ENCODE data around the gene MIOX. TPM values are rescaled to one million over a fixed set of nuclear protein-coding genes. Genes with fewer than 3 reads are reported as not detected.
A peak's percentile ranks its signal among the peaks of the same experiment; 100 is the strongest.

MIOX gene
- total RNA-seq, 2 donors from 2014 or later = not detected

GRCh38 chr22:50474710-50475651 is 11.7 kb upstream of the MIOX start, which contains the start of gene SBF1:
SBF1 (minus strand) TSS chr22:50475035; CDS start chr22:50474840, 195 bp downstream.
- Histone ChIP-seq H3K9ac (ENCODE audit: extremely low read depth, low read length, poor library complexity, severe bottlenecking) (peak within 1 kb of the TSS; percentile 54), H3K4me1 (ENCODE audit: control insufficient read depth, insufficient read depth, low read length) (peaks cover 14% of the 10 kb centered on the region), H3K27ac (ENCODE audit: low read depth, low read length) (no peak within 1 kb of the TSS), H3K36me3 (ENCODE audit: control insufficient read depth, insufficient read depth, low read length) (no peaks in the 10 kb centered on the region), H3K27me3 (ENCODE audit: control insufficient read depth, insufficient read depth, low read length, poor library complexity, severe bottlenecking) (peaks cover 9% of the 10 kb centered on the region), H3K4me3 (ENCODE audit: low read length) (peak within 1 kb of the TSS; percentile 85), H3K9me3 (ENCODE audit: control insufficient read depth, low read length) (no peaks in the 10 kb centered on the region)
- no peak for TF ChIP-seq CTCF (conservative IDR thresholded peaks at IDR 0.05)
- Mint-ChIP-seq H3K4me3 (peak within 1 kb of the TSS; percentile 74), H3K4me1 (peaks cover 25% of the 10 kb centered on the region), H3K9me3 (no peaks in the 10 kb centered on the region), H3K27me3 (ENCODE audit: insufficient read depth) (peaks cover 38% of the 10 kb centered on the region), H3K36me3 (ENCODE audit: low read depth) (no peaks in the 10 kb centered on the region), H3K27ac (peak within 1 kb of the TSS; percentile 74)
- DNase-seq = peak; percentile 97
- 5% methylated on average over 34 to 97 of the region's 97 CpGs for WGBS, 2 experiments (ENCODE audit: insufficient coverage in 1 of 2, insufficient read length in 1 of 2)

GRCh38 chr22:50475652-50476002 is 11.0 kb upstream of the MIOX start:
- TF ChIP-seq CTCF (conservative IDR thresholded peaks at IDR 0.05) = no peak
- H3K4me1 Mint-ChIP-seq = peaks cover 19% of the 10 kb centered on the region
- no peaks in the 10 kb centered on the region for H3K9me3 Mint-ChIP-seq
- DNase-seq = no peak
- peaks cover 44% of the 10 kb centered on the region for H3K27me3 Mint-ChIP-seq (ENCODE audit: insufficient read depth)
- Histone ChIP-seq H3K4me1 (ENCODE audit: control insufficient read depth, insufficient read depth, low read length) (peaks cover 8% of the 10 kb centered on the region), H3K9ac (ENCODE audit: extremely low read depth, low read length, poor library complexity, severe bottlenecking) (no peak overlapping the region), H3K4me3 (ENCODE audit: low read length) (no peak overlapping the region), H3K9me3 (ENCODE audit: control insufficient read depth, low read length) (no peaks in the 10 kb centered on the region), H3K36me3 (ENCODE audit: control insufficient read depth, insufficient read depth, low read length) (no peaks in the 10 kb centered on the region), H3K27ac (ENCODE audit: low read depth, low read length) (no peak overlapping the region), H3K27me3 (ENCODE audit: control insufficient read depth, insufficient read depth, low read length, poor library complexity, severe bottlenecking) (peaks cover 15% of the 10 kb centered on the region)
- H3K4me3 Mint-ChIP-seq = peak overlapping the region; percentile 74
- no peaks in the 10 kb centered on the region for H3K36me3 Mint-ChIP-seq (ENCODE audit: low read depth)
- WGBS, 2 experiments (ENCODE audit: insufficient coverage in 1 of 2, insufficient read length in 1 of 2) = 94 to 98% methylated on average over 5 to 6 of the region's 6 CpGs
- no peak overlapping the region for H3K27ac Mint-ChIP-seq

GRCh38 chr22:50476868-50477267 is 9.8 kb upstream of the MIOX start:
- H3K4me1 ChIP-seq (ENCODE audit: control insufficient read depth, insufficient read depth, low read length) = peaks cover 5% of the 10 kb centered on the region
- 89 to 95% methylated on average over 7 of the region's 7 CpGs for WGBS, 2 experiments (ENCODE audit: insufficient coverage in 1 of 2, insufficient read length in 1 of 2)
- H3K9ac ChIP-seq (ENCODE audit: extremely low read depth, low read length, poor library complexity, severe bottlenecking) = no peak overlapping the region
- Mint-ChIP-seq H3K4me3 (no peak overlapping the region), H3K36me3 (ENCODE audit: low read depth) (no peaks in the 10 kb centered on the region), H3K4me1 (peaks cover 15% of the 10 kb centered on the region), H3K27me3 (ENCODE audit: insufficient read depth) (peaks cover 48% of the 10 kb centered on the region), H3K9me3 (no peaks in the 10 kb centered on the region), H3K27ac (no peak overlapping the region)
- H3K27me3 ChIP-seq (ENCODE audit: control insufficient read depth, insufficient read depth, low read length, poor library complexity, severe bottlenecking) = peaks cover 20% of the 10 kb centered on the region
- H3K4me3 ChIP-seq (ENCODE audit: low read length) = no peak overlapping the region
- H3K9me3 ChIP-seq (ENCODE audit: control insufficient read depth, low read length) = no peaks in the 10 kb centered on the region
- H3K36me3 ChIP-seq (ENCODE audit: control insufficient read depth, insufficient read depth, low read length) = no peaks in the 10 kb centered on the region
- TF ChIP-seq CTCF (conservative IDR thresholded peaks at IDR 0.05) = no peak
- no peak for DNase-seq
- no peak overlapping the region for H3K27ac ChIP-seq (ENCODE audit: low read depth, low read length)

Data from endodermal cell (in vitro differentiated cells).